Suprapubic skin (tissue), 4 donors: ENCODE results near the gene CD86. TPM values are rescaled to one million over a fixed set of nuclear protein-coding genes. Genes with fewer than 3 reads are reported as not detected.

Experiments used
- DNase-seq, 2 donors: peaks; one replicate each; pipeline ENCODE4 v3.0.0-alpha.2; 2019; ENCODE audit warnings: low spot score in 2 of 2
- H3K27ac ChIP-seq: fragments of 200-600 bp; sonication (generic); one replicate; pipeline ENCODE4 v1.5.1; 2019
- H3K27me3 ChIP-seq: fragments of 200-600 bp; sonication (generic); one replicate; pipeline ENCODE4 v1.5.1; 2019
- H3K36me3 ChIP-seq: fragments of 200-600 bp; sonication (generic); one replicate; pipeline ENCODE4 v1.5.1; 2019
- H3K4me1 ChIP-seq: fragments of 200-600 bp; sonication (generic); one replicate; pipeline ENCODE4 v1.5.1; 2019
- H3K4me3 ChIP-seq: fragments of 200-600 bp; sonication (generic); one replicate; pipeline ENCODE4 v1.5.1; 2019; ENCODE audit warnings: mild to moderate bottlenecking
- H3K9me3 ChIP-seq: fragments of 200-600 bp; sonication (generic); one replicate; pipeline ENCODE4 v1.5.1; 2019
- EP300 ChIP-seq: sonication (generic); formaldehyde crosslinking; IDR thresholded peaks from one replicate; pipeline ENCODE4 v1.6.1; 2017; ENCODE audit warnings: antibody characterized with exemption
- POLR2A ChIP-seq, 2 donors: fragments of 450-650 bp; IDR thresholded peaks; one replicate each; pipeline ENCODE4 v1.6.1; 2017; ENCODE audit warnings: antibody characterized with exemption in 2 of 2, mild to moderate bottlenecking in 2 of 2, moderate library complexity in 2 of 2
- POLR2AphosphoS5 ChIP-seq, 3 donors: sonication (generic); formaldehyde crosslinking; IDR thresholded peaks; one replicate each; pipeline ENCODE4 v1.6.1; 2017; ENCODE audit warnings: antibody characterized with exemption in 3 of 3
- WGBS: methylation state at CpG from one replicate; pipeline ENCODE4 v1.1.5; 2018; 5-methylcytosine and 5-hydroxymethylcytosine counted together
- total RNA-seq, 4 donors: library from RNA; depleted of rRNA; stranded (reverse); fragments of >200 nt; gene quantifications; one replicate each; pipeline ENCODE4 v1.1.0, GENCODE V29; 2016
- TF ChIP-seq, protein P1 (sequence below), 2 donors: fragments of 200-600 bp in 1 of 2; fragments of 450-650 bp in 1 of 2; sonication (generic) in 1 of 2; IDR thresholded peaks; one replicate each; pipeline ENCODE4 v1.5.1; 2016 to 2019; ENCODE audit warnings: antibody characterized with exemption in 2 of 2, mild to moderate bottlenecking in 1 of 2, moderate library complexity in 1 of 2

The CD86 gene
- total RNA-seq, 4 donors from 2014 or later = 2.2 to 12.2 (median 3.3) TPM

DNA sequence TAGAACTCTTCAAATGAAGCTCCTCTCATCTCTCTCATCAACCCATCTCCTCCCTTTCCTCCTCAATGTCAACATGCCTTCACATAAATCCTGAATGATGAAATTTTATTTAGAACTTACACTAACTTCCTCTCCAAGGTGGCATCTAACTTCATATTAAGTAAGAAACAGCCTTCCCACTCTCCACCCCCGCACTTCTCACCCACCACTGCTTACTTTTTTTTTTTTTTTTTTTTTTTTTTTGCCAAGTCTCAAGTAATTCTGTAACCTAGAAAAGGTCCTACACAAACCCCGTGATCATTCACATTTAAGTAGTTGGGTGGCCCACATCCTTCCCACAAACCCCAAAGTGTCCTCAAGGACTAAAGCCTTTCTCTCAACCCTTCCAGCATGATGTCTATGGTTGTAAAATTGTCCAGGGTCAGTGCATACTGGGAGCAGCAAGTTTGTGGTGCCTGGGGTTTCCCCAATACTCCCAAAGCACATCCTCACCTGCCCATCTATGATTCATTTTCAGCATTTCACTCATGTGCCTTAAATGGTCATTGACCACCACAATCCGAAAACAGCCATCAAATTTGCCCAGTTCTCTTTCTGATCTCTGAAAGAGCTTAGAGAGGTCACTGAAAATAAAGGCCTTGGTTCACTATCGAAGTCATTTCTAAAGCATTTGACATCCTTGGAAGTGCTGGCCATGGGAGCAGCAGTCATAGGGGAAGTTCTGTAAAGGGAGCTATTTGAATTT is 47.2 kb downstream of the CD86 start:
- no peaks in the 10 kb centered on the region for H3K4me1 ChIP-seq
- no peak for TF ChIP-seq POLR2A (IDR thresholded peaks at IDR 0.05)
- TF ChIP-seq EP300 = no peak
- TF ChIP-seq, protein P1, sequence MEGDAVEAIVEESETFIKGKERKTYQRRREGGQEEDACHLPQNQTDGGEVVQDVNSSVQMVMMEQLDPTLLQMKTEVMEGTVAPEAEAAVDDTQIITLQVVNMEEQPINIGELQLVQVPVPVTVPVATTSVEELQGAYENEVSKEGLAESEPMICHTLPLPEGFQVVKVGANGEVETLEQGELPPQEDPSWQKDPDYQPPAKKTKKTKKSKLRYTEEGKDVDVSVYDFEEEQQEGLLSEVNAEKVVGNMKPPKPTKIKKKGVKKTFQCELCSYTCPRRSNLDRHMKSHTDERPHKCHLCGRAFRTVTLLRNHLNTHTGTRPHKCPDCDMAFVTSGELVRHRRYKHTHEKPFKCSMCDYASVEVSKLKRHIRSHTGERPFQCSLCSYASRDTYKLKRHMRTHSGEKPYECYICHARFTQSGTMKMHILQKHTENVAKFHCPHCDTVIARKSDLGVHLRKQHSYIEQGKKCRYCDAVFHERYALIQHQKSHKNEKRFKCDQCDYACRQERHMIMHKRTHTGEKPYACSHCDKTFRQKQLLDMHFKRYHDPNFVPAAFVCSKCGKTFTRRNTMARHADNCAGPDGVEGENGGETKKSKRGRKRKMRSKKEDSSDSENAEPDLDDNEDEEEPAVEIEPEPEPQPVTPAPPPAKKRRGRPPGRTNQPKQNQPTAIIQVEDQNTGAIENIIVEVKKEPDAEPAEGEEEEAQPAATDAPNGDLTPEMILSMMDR (IDR thresholded peaks at IDR 0.05) = no peak
- TF ChIP-seq POLR2AphosphoS5 (IDR thresholded peaks at IDR 0.05) = no peak
- no peak for DNase-seq
- no peaks in the 10 kb centered on the region for H3K27me3 ChIP-seq
- no peak overlapping the region for H3K27ac ChIP-seq
- 93% methylated on average over 4 of the region's 4 CpGs for WGBS
- H3K36me3 ChIP-seq = no peaks in the 10 kb centered on the region
- no peak overlapping the region for H3K4me3 ChIP-seq
- H3K9me3 ChIP-seq = no peaks in the 10 kb centered on the region

DNA sequence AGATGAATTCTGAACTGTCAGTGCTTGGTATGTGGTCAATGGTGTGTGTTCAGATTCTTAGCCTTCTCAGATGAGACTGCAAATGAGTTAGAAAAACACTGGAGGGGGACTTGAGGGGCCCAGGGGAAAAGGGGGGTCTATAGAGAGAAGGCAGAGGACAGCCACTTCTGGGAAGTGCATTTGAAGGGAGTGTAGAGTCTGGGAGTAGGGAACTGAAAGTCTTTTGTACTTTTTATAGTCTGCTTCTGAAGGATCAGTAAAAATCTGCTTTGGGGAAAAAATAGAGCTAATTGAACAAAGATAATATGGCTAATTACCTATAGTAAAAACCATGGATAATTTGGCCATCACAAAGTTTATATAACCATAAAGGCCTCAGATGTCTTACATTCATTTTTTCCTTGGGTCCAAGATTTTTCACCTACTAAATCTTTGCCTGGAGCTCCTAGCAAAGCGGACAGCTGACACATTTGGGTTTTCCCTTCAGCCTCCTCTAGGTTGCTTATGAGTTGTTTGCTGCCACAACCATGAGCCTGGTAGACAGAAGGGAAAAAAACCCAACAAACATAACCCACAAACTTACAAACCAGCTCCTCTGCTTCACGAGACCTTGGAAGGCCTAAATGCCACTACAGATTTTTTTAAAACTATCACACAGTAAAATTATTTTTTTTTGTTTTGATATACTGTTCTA is 48.8 kb downstream of the CD86 start:
- H3K27ac ChIP-seq = no peak overlapping the region
- H3K9me3 ChIP-seq = no peaks in the 10 kb centered on the region
- no peaks in the 10 kb centered on the region for H3K27me3 ChIP-seq
- no peaks in the 10 kb centered on the region for H3K36me3 ChIP-seq
- H3K4me1 ChIP-seq = no peaks in the 10 kb centered on the region
- TF ChIP-seq POLR2AphosphoS5 (IDR thresholded peaks at IDR 0.05) (no peak), EP300 (no peak), POLR2A (IDR thresholded peaks at IDR 0.05) (no peak)
- TF ChIP-seq, protein P1 (IDR thresholded peaks at IDR 0.05) = no peak
- 77% methylated on average over 2 of the region's 2 CpGs for WGBS
- H3K4me3 ChIP-seq = no peak overlapping the region
- no peak for DNase-seq

DNA sequence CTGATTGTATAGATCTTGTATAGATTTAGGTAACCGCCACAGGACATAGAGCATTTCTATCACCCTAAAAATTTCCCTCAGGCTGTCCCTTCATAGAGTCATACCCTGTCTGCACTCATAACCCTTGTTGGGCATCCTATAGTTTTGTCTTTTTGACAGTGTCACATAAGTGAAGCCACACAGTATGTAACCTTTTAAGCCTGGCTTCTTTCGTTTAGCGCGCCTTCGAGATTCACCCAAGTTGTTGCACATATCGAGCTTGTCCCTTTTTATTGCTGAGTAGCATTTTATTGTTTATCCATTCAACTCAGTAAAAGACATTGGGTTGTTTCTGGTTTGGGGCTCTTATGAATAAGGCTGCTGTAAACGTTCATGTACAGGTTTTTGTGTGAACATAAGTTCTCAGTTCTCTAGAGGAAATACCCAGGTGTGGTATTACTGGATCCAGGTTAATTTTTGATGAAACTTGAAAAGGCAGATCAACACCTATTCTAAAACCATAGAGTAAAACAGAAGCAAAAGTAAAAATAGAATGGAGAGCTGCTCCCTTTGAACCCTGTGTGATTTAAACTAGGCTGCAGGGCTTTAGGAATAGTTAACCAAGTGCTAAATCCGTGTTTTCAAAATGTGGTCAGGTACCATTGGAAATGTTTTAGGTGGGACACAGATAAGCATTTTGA is 49.5 kb downstream of the CD86 start:
- TF ChIP-seq, protein P1 (IDR thresholded peaks at IDR 0.05) = no peak
- no peaks in the 10 kb centered on the region for H3K4me1 ChIP-seq
- WGBS = 89% methylated on average over 8 of the region's 8 CpGs
- no peak for DNase-seq
- no peak overlapping the region for H3K27ac ChIP-seq
- no peak overlapping the region for H3K4me3 ChIP-seq
- no peaks in the 10 kb centered on the region for H3K27me3 ChIP-seq
- no peaks in the 10 kb centered on the region for H3K9me3 ChIP-seq
- no peaks in the 10 kb centered on the region for H3K36me3 ChIP-seq

DNA sequence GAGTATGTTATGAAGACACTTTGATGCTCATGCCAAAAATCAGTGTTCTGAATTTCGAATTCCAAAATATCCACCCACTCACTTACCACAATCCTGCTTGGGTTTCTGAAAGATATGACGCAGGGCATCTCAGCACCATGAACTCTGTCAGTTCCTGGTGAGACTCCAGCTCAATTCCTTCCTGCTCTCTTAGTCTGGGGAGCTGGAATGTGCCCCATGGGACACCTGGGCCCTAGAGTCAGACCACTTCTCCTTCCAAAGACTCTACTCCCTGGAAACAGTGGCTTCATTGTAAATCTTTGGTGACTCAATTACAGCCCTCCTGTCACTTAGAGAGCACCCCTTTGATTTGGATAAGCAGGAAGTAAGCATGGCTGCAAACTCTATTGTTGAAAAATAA is 50.5 kb downstream of the CD86 start:
- TF ChIP-seq EP300 (no peak), POLR2A (IDR thresholded peaks at IDR 0.05) (no peak), POLR2AphosphoS5 (IDR thresholded peaks at IDR 0.05) (no peak)
- TF ChIP-seq, protein P1 (IDR thresholded peaks at IDR 0.05) = no peak
- Histone ChIP-seq H3K9me3 (no peaks in the 10 kb centered on the region), H3K4me3 (no peak overlapping the region), H3K4me1 (no peaks in the 10 kb centered on the region), H3K27me3 (no peaks in the 10 kb centered on the region), H3K27ac (no peak overlapping the region), H3K36me3 (no peaks in the 10 kb centered on the region)
- WGBS = 38% methylated on average over 2 of the region's 2 CpGs
- DNase-seq = no peak

DNA sequence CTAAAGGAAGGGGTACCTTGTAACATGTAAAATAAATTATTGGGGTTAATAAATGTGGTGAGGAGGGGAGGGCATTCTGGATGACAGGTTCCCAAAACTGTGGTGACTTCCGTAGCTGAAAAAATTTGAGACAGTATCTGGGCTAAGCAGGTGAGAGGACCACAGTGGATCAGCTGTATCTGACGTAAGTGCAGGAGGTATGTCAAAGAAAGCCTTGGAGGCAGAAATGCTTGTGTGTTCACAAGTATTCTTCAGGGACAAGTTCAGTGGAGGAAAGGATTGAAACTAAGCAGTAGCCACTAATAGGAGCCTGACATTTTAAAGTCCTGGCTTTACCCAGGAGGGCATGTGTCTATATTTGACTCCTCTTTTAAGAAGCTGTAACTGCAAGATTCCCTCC is 52.0 kb downstream of the CD86 start:
- TF ChIP-seq POLR2A (IDR thresholded peaks at IDR 0.05) (no peak), POLR2AphosphoS5 (IDR thresholded peaks at IDR 0.05) (no peak), EP300 (no peak)
- TF ChIP-seq, protein P1 (IDR thresholded peaks at IDR 0.05) = no peak

More for the DNA sequence above, 52.0 kb downstream of the CD86 start:
- Histone ChIP-seq H3K36me3 (no peaks in the 10 kb centered on the region), H3K27ac (no peak overlapping the region), H3K9me3 (no peaks in the 10 kb centered on the region), H3K4me3 (no peak overlapping the region), H3K27me3 (no peaks in the 10 kb centered on the region), H3K4me1 (no peaks in the 10 kb centered on the region)
- WGBS = 76% methylated on average over 2 of the region's 2 CpGs
- DNase-seq = no peak
